ENCODE data around the gene PRKAG2. TPM values are rescaled to one million over a fixed set of nuclear protein-coding genes. Genes with fewer than 3 reads are reported as not detected.
A peak's percentile ranks its signal among the peaks of the same experiment; 100 is the strongest.

The PRKAG2 gene
- total RNA-seq, 4 donors from 2014 or later = 8.9 to 35.1 (median 13.6) TPM

- H3K27me3 ChIP-seq = no peaks in the 10 kb centered on the region
- DNase-seq = no peak
- peaks cover 7 to 40% (median 7%) of the 10 kb centered on the region in 3 donors for H3K4me1 ChIP-seq
- H3K27ac ChIP-seq = peak overlapping the region; percentile 16 to 85 (median 77)
- TF ChIP-seq CTCF (IDR thresholded peaks at IDR 0.05) (no peak), POLR2A (IDR thresholded peaks at IDR 0.05) (no peak)
- no peaks in the 10 kb centered on the region for H3K9me3 ChIP-seq
- WGBS, 2 donors = 68 to 70% methylated on average over 3 of the region's 3 CpGs
- no peak overlapping the region for H3K4me3 ChIP-seq
- H3K36me3 ChIP-seq = peaks cover 0 to 18% (median 3%) of the 10 kb centered on the region in 3 donors
- intact Hi-C loops (cut with DNase I) = no loop called here
Measured at GRCh38 chr7:151600331-151600730, 276.6 kb downstream of the PRKAG2 start.

GRCh38 chr7:151599401-151600227 lies 277.3 kb downstream of the PRKAG2 start:
- H3K27ac ChIP-seq = peak overlapping the region; percentile 51 to 85 (median 77)
- no peak overlapping the region for H3K4me3 ChIP-seq
- DNase-seq = no peak
- H3K36me3 ChIP-seq = peaks cover 0 to 18% (median 3%) of the 10 kb centered on the region in 3 donors
- intact Hi-C loops (cut with DNase I) = no loop called here
- 51% methylated on average over 10 of the region's 10 CpGs for WGBS, 2 donors
- no peaks in the 10 kb centered on the region for H3K9me3 ChIP-seq
- H3K4me1 ChIP-seq = peaks cover 7 to 40% (median 7%) of the 10 kb centered on the region in 3 donors
- TF ChIP-seq POLR2A (IDR thresholded peaks at IDR 0.05) (no peak), CTCF (IDR thresholded peaks at IDR 0.05) (no peak)
- no peaks in the 10 kb centered on the region for H3K27me3 ChIP-seq

DNA sequence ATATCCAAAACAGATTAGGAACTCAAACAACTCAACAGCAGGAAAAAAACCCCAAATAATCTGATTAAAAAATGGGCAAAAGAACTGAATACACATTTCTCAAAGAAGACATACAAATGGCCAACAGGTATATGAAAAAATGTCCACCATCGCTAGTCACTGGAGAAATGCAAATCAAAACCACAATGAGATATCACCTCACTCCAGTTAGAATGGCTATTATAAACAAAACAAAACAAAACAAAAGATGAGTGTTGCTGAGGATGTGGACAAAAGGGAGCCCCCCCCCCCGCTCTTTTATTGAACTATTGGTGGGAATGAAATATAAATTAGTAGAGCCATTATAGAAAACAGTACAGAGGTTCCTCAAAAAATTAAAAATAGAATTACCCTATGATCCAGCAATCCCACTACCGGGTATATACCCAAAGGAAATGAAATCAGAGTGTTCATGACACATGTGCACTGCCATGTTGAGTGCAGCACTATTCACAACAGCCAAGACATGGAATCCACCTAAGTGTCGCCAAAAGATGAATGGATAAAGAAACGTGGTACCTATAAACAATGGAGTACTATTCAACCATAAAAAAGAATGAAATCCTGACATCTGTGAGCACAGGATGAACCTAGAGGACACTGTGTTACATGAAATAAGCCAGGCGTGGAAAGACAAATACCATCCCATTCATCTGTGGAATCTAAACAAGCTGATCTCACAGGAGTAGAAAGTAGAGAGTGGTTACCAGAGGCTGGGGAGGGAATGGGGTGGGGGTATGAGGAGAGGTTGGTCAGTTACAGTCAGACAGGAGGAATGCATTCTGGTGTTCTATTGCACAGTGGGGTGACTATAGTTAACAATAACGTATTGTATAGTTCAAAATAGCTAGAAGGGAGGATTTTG lies 279.1 kb downstream of the PRKAG2 start:
- peak overlapping the region in 2 of 4 donors; percentile 3 to 76 for H3K27ac ChIP-seq
- no peak for TF ChIP-seq POLR2A (IDR thresholded peaks at IDR 0.05)
- TF ChIP-seq CTCF (IDR thresholded peaks at IDR 0.05) = no peak

GRCh38 chr7:151595702-151596350 lies 281.1 kb downstream of the PRKAG2 start:
- H3K4me3 ChIP-seq = no peak overlapping the region
- peaks cover 0 to 42% (median 0%) of the 10 kb centered on the region in 3 donors for H3K36me3 ChIP-seq
- intact Hi-C loops (cut with DNase I) = no loop called here
- H3K27ac ChIP-seq = peak overlapping the region in 1 of 4 donors; percentile 23
- H3K4me1 ChIP-seq = peaks cover 7 to 43% (median 7%) of the 10 kb centered on the region in 3 donors
- no peaks in the 10 kb centered on the region for H3K27me3 ChIP-seq
- TF ChIP-seq CTCF (IDR thresholded peaks at IDR 0.05) (no peak), POLR2A (IDR thresholded peaks at IDR 0.05) (no peak)
- WGBS, 2 donors = 63 to 65% methylated on average over 3 of the region's 3 CpGs
- H3K9me3 ChIP-seq = no peaks in the 10 kb centered on the region
- no peak for DNase-seq

More for the DNA sequence above, 279.1 kb downstream of the PRKAG2 start:
- Histone ChIP-seq H3K4me1 (peaks cover 7 to 43% (median 7%) of the 10 kb centered on the region in 3 donors), H3K9me3 (no peaks in the 10 kb centered on the region), H3K4me3 (no peak overlapping the region), H3K27me3 (no peaks in the 10 kb centered on the region), H3K36me3 (peaks cover 0 to 22% (median 0%) of the 10 kb centered on the region in 3 donors)
- DNase-seq = no peak
- intact Hi-C loops (cut with DNase I) = no loop called here
- 61 to 75% methylated on average over 7 of the region's 7 CpGs for WGBS, 2 donors
